ENCODE measurements around the gene TIRAP. TPM values are rescaled to one million over a fixed set of nuclear protein-coding genes. Genes with fewer than 3 reads are reported as not detected.

Gene TIRAP
- polyA plus RNA-seq, 1 experiment: 7.2 TPM

DNA sequence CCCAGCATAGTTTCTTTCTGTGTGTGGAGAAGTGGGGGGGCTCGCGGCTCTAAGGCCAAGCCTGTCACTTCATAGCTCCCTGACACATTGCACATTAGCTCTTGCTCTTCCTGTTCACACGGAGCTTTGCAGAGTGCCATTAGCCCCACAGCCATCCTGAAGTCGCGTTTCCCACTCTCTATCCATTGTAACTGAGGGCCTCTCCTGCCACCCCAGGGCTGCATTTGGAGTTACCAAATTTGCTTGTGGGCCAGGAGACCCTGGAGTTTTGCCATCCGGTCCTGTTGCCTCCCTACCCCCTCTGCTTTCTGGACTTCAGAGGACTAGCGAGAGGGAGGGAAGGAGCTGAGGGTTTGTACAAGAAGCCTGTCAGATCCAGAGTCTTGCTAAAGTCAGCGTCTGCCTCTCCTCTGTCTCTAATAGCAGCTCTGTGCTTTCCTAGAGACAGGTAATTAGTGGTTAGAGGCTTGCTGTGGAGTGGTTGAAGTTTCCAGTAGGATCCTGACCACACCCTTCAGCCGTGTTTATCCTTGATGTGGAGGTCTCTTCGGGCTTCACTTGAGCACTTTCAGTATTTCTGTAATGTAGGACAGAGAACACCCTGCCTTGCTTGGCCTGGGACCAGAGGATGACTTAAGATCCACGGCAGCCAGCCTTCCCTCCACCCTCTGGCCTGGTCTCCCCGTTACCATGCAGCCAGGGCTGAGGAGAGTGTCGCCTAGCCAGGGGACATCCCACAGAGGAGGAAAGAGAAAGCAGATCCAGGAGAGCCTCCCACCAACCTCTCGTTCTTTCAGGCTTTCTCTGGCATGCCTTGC lies 35.1 kb downstream of the TIRAP start:
- peak overlapping the region; percentile 16 for H3K4me3 ChIP-seq (ENCODE audit: low read depth, low read length)
- DNase-seq (ENCODE audit: low read depth): no peak
- ChIA-PET CTCF (interaction anchor here (1.0 to 2.4 kb wide), 7 partner anchors 8 to 163 kb away, joined by 3 to 15 read pairs (median 5); no protein-coding TSS in a partner anchor), POLR2A (interaction anchor here (0.8 kb wide), 1 partner anchor 14 kb away, joined by 4 read pairs; the partner anchor contains the start of gene DCPS)
- no peaks in the 10 kb centered on the region for H3K27me3 ChIP-seq (ENCODE audit: control insufficient read depth, insufficient read depth, low read length)
- H3K36me3 ChIP-seq (ENCODE audit: control insufficient read depth, insufficient read depth, low read length): no peaks in the 10 kb centered on the region
- TF ChIP-seq, protein P1, sequence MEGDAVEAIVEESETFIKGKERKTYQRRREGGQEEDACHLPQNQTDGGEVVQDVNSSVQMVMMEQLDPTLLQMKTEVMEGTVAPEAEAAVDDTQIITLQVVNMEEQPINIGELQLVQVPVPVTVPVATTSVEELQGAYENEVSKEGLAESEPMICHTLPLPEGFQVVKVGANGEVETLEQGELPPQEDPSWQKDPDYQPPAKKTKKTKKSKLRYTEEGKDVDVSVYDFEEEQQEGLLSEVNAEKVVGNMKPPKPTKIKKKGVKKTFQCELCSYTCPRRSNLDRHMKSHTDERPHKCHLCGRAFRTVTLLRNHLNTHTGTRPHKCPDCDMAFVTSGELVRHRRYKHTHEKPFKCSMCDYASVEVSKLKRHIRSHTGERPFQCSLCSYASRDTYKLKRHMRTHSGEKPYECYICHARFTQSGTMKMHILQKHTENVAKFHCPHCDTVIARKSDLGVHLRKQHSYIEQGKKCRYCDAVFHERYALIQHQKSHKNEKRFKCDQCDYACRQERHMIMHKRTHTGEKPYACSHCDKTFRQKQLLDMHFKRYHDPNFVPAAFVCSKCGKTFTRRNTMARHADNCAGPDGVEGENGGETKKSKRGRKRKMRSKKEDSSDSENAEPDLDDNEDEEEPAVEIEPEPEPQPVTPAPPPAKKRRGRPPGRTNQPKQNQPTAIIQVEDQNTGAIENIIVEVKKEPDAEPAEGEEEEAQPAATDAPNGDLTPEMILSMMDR (IDR thresholded peaks at IDR 0.05; ENCODE audit: insufficient read depth, low read depth, low read length): no peak

DNA sequence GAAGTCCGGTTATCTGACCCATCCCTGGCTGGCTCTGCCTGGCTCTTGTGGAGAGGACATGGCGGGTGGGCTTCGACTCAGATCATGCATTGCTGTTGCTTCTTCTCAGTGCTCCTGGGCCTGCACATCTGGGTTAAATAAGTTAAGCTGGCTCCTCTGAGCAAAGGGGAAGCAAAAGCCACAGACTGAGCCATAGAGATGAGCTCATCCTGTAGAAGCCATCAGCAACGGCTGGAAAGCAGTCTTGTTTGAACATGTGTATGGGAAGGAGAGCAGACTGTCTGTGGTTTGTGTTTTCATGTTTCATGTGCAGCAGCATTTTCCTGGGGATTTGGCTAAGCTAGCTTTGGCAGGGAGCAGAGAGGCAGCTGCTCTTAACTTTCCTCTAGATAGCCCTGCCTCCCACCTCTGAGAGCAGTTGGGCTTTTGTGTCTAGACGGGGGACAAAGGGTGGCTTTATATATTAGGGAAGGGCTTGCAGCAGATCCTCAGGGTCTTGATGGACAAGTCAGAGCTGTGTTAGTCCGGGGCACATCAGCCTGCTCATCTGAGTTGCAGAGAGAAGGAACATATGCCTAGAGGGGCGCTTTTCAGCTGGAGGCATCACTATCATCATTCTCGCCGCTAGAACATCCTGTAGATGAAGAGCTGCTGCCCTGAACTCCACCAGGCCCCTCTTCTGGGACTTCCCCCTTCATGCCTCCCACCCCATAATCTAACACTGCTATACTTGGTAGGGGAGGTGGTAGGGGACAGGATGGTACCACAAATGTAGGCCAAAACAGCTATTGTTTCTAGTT lies 35.9 kb downstream of the TIRAP start:
- H3K4me3 ChIP-seq (ENCODE audit: low read depth, low read length): 0 out of 2 replicates have a peak overlapping the region, but pooled peaks have one; percentile 16
- POLR2A ChIA-PET: interaction anchor here (0.8 kb wide), 1 partner anchor 14 kb away, joined by 4 read pairs; the partner anchor contains the start of gene DCPS
- H3K27me3 ChIP-seq (ENCODE audit: control insufficient read depth, insufficient read depth, low read length): no peaks in the 10 kb centered on the region
- CTCF ChIA-PET: interaction anchor here (1.1 to 2.4 kb wide), 7 partner anchors 8 to 161 kb away, joined by 3 to 15 read pairs (median 4); no protein-coding TSS in a partner anchor
- DNase-seq (ENCODE audit: low read depth): peak; percentile 92
- no peaks in the 10 kb centered on the region for H3K36me3 ChIP-seq (ENCODE audit: control insufficient read depth, insufficient read depth, low read length)
- TF ChIP-seq, protein P1 (IDR thresholded peaks at IDR 0.05; ENCODE audit: insufficient read depth, low read depth, low read length): no peak

DNA sequence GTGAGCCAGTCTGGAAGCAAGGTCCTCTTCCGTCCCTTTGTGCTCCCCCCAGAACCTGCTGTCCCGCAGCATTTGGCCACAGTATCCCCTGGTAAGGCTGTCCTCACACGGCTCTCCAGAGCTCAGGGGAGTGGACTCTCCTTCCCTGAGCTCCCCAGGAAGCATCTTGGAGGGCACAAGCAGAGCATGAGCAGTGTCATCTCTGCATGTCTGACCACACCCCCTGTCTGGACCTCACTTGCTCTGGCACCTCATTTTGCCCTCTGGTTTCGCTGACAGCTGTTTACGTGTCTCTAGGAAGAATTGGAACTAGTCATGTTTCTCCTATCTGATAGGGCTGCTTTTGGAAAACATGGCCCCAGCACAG lies 36.5 kb downstream of the TIRAP start:
- Histone ChIP-seq H3K4me3 (ENCODE audit: low read depth, low read length) (no peak overlapping the region), H3K36me3 (ENCODE audit: control insufficient read depth, insufficient read depth, low read length) (no peaks in the 10 kb centered on the region), H3K27me3 (ENCODE audit: control insufficient read depth, insufficient read depth, low read length) (no peaks in the 10 kb centered on the region)
- CTCF ChIA-PET: interaction anchor here (1.1 to 2.4 kb wide), 4 partner anchors 9 to 161 kb away, joined by 4 to 15 read pairs (median 6); no protein-coding TSS in a partner anchor
- no peak for DNase-seq (ENCODE audit: low read depth)
- POLR2A ChIA-PET: no interaction called here
- TF ChIP-seq, protein P1 (IDR thresholded peaks at IDR 0.05; ENCODE audit: insufficient read depth, low read depth, low read length): no peak

DNA sequence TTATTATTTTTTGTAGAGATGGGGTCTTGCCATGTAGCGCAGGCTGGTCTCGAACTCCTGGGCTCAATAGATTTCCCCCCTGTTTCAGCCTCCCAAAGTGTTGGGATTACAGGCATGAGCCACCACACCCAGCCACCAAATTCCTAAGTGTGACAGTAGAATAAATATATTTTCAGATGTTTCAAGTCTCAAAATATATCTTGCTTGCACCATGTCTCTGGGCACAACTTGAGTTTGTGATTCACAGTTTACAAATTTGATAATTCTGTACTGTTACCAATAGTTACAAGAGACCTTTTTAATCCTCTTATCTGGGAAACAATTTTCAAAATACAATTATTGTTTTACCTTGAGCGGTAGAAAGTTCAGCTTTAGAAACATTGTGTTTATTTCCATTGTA lies 40.1 kb downstream of the TIRAP start:
- no peak for DNase-seq (ENCODE audit: low read depth)
- TF ChIP-seq, protein P1 (IDR thresholded peaks at IDR 0.05; ENCODE audit: insufficient read depth, low read depth, low read length): no peak
- CTCF ChIA-PET: interaction anchor here (1.1 kb wide), 1 partner anchor 157 kb away, joined by 3 read pairs; no protein-coding TSS in a partner anchor
- no peaks in the 10 kb centered on the region for H3K27me3 ChIP-seq (ENCODE audit: control insufficient read depth, insufficient read depth, low read length)
- no peaks in the 10 kb centered on the region for H3K36me3 ChIP-seq (ENCODE audit: control insufficient read depth, insufficient read depth, low read length)
- H3K4me3 ChIP-seq (ENCODE audit: low read depth, low read length): no peak overlapping the region
- POLR2A ChIA-PET: interaction anchor here (0.7 kb wide), 1 partner anchor 647 kb away, joined by 3 read pairs; no protein-coding TSS in a partner anchor
